GM12874 (cell line): ENCODE data around the gene LRCH1.

Source experiments
- TF ChIP-seq, protein P1 (sequence below): IDR thresholded peaks from 2 replicates; pipeline ENCODE4 v1.5.1; 2011; ENCODE audit warnings: low read depth, mild to moderate bottlenecking, control low read depth, low read length, moderate library complexity; ENCODE audit not compliant: insufficient read depth

LRCH1 gene

DNA sequence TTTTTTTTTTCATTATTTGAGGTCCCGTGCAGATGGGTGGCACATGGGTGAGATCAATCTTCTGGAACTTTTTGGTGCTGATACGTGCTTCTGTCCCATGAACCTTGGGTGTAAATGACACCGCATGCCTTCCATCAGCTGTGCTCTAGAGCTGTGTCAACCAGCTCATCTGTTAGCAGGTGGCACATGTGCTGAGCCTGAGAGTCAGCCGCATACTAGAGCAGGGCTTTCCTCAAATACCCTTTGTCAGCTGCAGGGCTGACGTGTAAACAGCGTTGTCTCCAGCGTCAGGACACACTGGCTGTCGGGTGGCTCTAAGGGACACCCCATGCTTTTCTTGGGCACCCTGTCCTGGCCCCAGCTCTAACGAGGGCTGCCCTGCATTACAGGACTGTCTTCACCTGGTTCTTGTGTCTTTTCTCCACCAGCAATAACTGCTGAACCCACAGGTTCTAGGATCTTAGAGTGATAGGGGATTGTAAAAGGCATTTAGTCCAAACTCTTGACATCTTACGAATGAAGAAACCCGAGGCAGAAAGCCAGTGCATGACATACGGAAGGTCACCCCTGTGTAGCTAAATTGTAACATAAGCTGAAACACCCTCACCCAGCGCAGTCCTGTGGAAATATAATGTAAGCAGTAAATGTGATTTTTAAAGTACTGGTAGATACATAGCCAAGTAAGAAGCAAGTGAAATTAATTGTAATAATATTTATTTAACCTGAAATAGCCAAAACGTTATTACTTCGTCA, 119.5 kb downstream of the LRCH1 start:
- TF ChIP-seq, protein P1, sequence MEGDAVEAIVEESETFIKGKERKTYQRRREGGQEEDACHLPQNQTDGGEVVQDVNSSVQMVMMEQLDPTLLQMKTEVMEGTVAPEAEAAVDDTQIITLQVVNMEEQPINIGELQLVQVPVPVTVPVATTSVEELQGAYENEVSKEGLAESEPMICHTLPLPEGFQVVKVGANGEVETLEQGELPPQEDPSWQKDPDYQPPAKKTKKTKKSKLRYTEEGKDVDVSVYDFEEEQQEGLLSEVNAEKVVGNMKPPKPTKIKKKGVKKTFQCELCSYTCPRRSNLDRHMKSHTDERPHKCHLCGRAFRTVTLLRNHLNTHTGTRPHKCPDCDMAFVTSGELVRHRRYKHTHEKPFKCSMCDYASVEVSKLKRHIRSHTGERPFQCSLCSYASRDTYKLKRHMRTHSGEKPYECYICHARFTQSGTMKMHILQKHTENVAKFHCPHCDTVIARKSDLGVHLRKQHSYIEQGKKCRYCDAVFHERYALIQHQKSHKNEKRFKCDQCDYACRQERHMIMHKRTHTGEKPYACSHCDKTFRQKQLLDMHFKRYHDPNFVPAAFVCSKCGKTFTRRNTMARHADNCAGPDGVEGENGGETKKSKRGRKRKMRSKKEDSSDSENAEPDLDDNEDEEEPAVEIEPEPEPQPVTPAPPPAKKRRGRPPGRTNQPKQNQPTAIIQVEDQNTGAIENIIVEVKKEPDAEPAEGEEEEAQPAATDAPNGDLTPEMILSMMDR: no peak

DNA sequence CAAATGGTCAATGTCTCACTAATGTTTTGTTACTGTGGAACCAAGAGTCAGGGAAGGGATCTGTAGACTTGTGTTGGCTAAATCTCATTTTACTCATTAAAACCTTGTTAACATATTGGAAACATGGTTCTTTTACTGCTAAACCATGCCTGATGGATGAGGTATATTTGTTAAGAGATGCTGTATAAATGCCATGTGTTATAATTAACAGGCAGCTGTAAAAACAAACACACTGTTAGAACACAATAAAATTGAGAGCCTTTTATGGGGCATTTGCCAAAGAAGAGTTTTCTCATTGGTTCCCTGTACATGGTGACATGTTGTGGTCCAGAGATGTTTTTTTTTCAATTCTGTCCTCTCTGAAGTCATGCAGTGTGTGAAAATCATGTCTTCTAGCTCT, 122.0 kb downstream of the LRCH1 start:
- TF ChIP-seq, protein P1: no peak

DNA sequence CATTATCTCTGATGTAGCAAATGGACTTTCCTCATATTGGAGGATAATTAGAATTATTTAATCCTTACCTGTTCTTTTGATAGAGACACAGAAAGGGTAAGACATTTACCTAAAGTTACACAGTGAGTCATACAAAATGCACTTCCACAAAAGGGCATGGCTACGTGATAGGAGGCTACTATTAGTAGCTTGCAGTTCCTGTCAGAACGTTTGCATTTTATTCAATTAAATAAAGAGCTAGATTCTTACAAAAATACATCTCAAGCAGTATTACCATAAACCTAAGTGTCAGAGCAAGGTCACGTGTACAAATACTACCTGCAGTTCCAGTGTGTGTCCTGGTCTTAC, 123.4 kb downstream of the LRCH1 start:
- TF ChIP-seq, protein P1: no peak

DNA sequence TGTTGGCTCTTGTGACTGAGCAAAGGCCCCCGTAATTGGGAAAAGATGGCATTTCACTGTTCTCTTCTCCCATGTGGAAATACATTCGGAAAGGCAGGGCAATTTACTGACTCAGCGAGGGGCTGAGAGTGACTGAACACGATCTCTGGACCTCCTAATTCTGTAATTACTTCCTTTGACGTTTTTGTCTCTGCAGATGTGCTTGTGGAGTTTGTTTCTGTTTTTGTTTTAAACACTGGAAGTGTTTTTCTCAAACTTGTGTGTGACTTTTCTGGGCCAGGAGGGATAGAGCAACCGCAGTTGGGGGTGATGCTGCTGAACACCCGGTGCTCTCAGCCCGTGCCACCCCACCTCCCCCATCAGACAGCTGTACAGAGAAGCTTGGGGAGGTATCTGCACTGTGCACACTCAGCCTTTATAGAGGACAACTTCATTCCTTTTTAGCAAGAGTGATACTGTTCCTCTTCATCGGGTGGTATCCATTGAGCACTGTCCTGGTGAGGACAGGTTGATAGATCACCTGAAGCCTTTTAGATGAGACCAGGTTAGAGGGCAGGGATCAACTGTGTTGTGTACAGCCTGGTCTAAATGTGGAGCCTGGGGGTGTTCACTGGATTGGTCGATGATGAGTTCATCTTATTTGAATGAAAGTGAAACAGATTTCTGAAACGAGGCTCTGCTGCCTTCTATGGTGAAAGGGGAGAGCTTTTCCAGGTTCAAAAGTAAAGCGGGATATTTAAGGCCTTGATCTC, 126.6 kb downstream of the LRCH1 start:
- TF ChIP-seq, protein P1: no peak

DNA sequence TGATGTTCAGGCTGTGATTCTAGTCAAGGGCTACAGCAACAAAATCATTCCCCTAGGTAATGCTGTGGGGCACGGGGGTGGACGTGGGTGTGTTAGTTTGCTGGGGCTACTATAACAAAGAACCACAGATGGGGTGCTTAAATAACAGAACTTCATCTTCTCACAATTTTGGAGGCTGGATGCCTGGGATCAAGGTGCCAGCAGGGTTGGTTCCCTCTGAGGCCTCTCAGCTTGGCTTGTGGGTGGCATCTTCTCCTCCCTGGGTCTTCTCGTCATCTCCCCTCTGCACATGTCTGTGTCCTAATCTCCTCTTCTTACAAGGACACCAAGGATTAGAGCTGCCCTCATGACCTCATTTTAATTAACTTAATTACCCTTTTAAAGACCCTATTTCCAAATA, 129.0 kb downstream of the LRCH1 start:
- TF ChIP-seq, protein P1: no peak

DNA sequence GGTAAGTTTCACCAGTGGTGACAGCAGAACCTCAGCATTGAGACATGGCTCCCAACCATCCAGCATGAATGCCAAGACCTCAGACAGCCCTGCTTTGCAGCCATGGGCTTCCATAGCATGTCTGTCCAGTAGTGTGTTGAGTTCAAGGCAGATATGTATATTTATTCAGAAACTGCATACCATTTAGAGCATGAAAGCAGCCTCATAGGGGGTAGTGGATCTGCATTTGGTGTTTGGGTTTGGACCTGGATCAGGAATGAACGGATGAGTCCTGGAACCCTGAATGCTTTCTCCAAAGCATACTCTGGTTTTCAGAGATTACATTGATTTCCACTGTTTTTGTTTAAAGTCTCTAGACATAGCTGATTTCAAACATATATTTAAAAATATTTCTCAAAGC, 129.7 kb downstream of the LRCH1 start:
- TF ChIP-seq, protein P1: no peak

DNA sequence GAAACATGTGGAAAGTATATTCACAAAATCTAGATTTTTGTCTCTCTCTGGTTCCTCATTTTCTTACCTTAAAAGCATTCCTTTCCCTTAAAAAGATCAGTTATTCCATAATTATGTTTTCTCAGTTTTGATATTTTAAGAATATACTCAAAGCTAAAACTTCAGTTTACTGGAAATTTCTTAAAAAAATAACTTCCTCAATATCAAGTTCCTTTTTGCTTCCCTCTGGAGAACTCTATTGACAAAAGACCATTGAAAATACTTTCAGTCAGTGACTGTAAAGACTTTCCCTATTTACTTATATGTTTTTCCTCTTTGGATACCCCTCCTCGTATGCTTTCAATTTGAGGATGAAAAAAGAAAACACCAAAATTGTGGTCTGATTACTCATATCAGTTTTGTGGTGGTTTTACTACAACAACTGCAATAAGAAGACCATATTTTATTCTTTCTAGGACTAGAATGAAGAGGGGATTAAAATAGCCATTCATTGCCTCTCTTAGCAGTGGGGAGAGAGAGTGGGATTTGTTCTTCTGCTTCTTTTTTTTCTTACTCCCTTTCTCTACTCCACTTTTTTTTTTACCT, 130.8 kb downstream of the LRCH1 start:
- TF ChIP-seq, protein P1: no peak
